Psoas muscle (tissue), 8 donors: ENCODE results near the gene DHRS3. TPM values are rescaled to one million over a fixed set of nuclear protein-coding genes. Genes with fewer than 3 reads are reported as not detected.
A peak's percentile ranks its signal among the peaks of the same experiment; 100 is the strongest.

Source experiments
- ATAC-seq, 4 donors: fragments of 200-7000 bp; cut with Tn5 transposase; one replicate each; pipeline ENCODE4 v1.9.1; 2020; ENCODE audit warnings: moderate library complexity in 3 of 4, mild to moderate bottlenecking in 2 of 4
- DNase-seq, 2 donors: peaks; one replicate each; pipeline ENCODE4 v3.0.0-alpha.2; 2020
- H3K27ac ChIP-seq: fragments of 200-600 bp; one replicate; pipeline ENCODE4 v1.8.0; 2022
- H3K27me3 ChIP-seq, 3 donors: fragments of 200-600 bp in 1 of 3; one replicate each; pipeline versions ENCODE4 v1.6.1 to v1.8.0; 2013 to 2022; ENCODE audit warnings: low read length in 2 of 3, mild to moderate bottlenecking in 2 of 3, moderate library complexity in 1 of 3; ENCODE audit not compliant: insufficient read depth in 3 of 3
- H3K36me3 ChIP-seq, 2 donors: fragments of 200-600 bp in 1 of 2; one replicate each; pipeline versions ENCODE4 v1.6.1 to v1.8.0; 2013 to 2022; ENCODE audit warnings: low read depth in 1 of 2, mild to moderate bottlenecking in 1 of 2, moderate library complexity in 1 of 2; ENCODE audit not compliant: insufficient read depth in 1 of 2
- H3K4me1 ChIP-seq: fragments of 200-600 bp; one replicate; pipeline ENCODE4 v1.8.0; 2022
- H3K4me3 ChIP-seq: fragments of 200-600 bp; one replicate; pipeline ENCODE4 v1.8.0; 2022; ENCODE audit warnings: mild to moderate bottlenecking
- H3K9me3 ChIP-seq: fragments of 200-600 bp; one replicate; pipeline ENCODE4 v1.8.0; 2022
- CTCF ChIP-seq: fragments of 200-600 bp; IDR thresholded peaks from one replicate; pipeline ENCODE4 v1.8.0; 2022; ENCODE audit warnings: antibody characterized with exemption
- WGBS, 3 donors: extraction: QIAGEN DNeasy Blood & Tissue Kit; methylation state at CpG; one replicate each; pipeline versions ENCODE4 v1.1.6 to v1.1.7; 2013; 5-methylcytosine and 5-hydroxymethylcytosine counted together
- intact Hi-C, 2 donors: fragments of 100-400 bp; cut with DNase I; formaldehyde crosslinking; loops; one replicate each; pipeline versions ENCODE4 v1.11.0 to v1.14.2; 2022
- polyA plus RNA-seq, 3 donors: library from polyadenylated mRNA; stranded (reverse); fragments of 200-250 nt; gene quantifications; one replicate each; pipeline ENCODE4 v1.2.3, GENCODE V29; 2013
- total RNA-seq, 4 donors: library from RNA; stranded (reverse); fragmentation: NEBNext Ultra II Directional in 2 of 4; extraction: Animal tissue kit (Norgen Biotek cat#: 25700) in 2 of 4; gene quantifications; one replicate each; pipeline versions ENCODE4 v1.2.1 to v1.2.4, GENCODE V29; 2021 to 2023
- donor health status: healthy with polysubstance abuse.
- donor health status: DM: no; HTN: no; CAD: no; lungs with moderate emphysema.
- donor health status: Bipolar disorder and iron deficiency.
- donor health status: healthy.
- donor health status: DM: yes; HTN: yes; CAD: no.
- donor health status: DM: no; HTN: no; CAD: no.
- donor health status: DM: no; HTN: no; CAD: no.
- donor health status: DM: yes; HTN: yes; CAD: no.

DHRS3 gene
- total and polyA plus RNA-seq, 7 donors: 21.7 to 78.7 (median 41.2) TPM

DNA sequence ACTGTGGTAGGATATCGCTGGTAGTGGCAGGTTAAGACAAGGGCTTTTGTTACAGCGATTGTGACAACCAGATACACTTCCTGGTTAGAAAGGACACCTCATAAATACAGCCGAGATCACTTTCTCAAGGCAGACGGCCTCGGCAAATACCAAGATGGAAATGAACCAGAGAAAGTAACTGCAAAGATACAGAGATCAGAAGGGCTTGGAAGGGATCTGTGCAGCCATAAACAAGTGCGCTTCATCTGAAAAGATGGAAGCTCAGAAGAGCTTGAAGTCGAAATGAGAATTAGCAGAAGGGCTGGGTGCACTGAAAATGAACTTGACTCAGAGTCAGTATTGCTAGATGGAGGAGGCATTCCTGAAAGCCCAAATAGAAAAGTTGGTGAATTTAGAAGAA, 7.1 kb downstream of the DHRS3 start:
- H3K27me3 ChIP-seq: no peaks in the 10 kb centered on the region
- intact Hi-C loops: loop anchor here in 1 of 2 donors (5.0 kb wide), 1 partner anchor 1394 kb away; no protein-coding TSS in a partner anchor
- H3K9me3 ChIP-seq: no peaks in the 10 kb centered on the region
- peaks cover 0 to 41% of the 10 kb centered on the region in 2 donors for H3K36me3 ChIP-seq
- no peak overlapping the region for H3K4me3 ChIP-seq
- H3K27ac ChIP-seq: no peak overlapping the region
- DNase-seq (no peak), ATAC-seq (no peak)
- TF ChIP-seq CTCF: no peak
- peaks cover 19% of the 10 kb centered on the region for H3K4me1 ChIP-seq
- WGBS, 3 donors: 84 to 88% (median 88%) methylated on average over 7 of the region's 7 CpGs

GRCh38 chr1:12610305-12610935, 7.6 kb downstream of the DHRS3 start:
- peaks cover 0 to 41% of the 10 kb centered on the region in 2 donors for H3K36me3 ChIP-seq

DNA sequence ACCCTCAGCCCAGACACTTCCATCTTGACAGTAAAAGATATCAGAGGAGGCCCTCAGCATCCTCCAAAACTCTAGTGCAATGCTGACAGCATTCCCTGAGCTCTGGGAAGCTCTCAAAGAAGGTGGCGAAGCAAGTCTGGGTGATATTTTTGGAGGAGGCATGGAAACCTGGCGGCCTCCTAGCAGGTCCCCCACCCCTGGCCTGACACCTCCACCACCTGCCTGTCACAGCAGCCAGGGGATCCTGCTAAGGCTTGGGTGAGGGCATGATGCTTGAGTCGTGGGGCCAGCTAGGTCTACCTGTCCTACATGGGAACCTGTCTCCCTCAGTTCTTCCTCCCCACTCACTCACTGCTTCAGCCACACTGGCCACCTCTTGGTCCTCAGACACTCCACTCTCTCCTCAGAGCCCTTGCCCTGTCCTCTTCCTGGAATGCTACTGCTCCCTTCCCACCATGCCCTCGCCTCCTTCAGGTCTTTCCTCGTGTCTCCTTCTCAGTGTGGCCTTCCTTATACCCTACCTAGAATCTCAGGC, 8.5 kb downstream of the DHRS3 start:
- ATAC-seq (no peak), DNase-seq (peak in 1 of 2 donors; percentile 30)
- H3K4me1 ChIP-seq: peaks cover 22% of the 10 kb centered on the region
- no peak for TF ChIP-seq CTCF
- peaks cover 0 to 41% of the 10 kb centered on the region in 2 donors for H3K36me3 ChIP-seq
- intact Hi-C loops: loop anchor here in 1 of 2 donors (5.0 kb wide), 1 partner anchor 1392 kb away; no protein-coding TSS in a partner anchor
- 71 to 87% (median 77%) methylated on average over 5 of the region's 5 CpGs for WGBS, 3 donors
- no peak overlapping the region for H3K4me3 ChIP-seq
- peak overlapping the region; percentile 41 for H3K27ac ChIP-seq
- no peaks in the 10 kb centered on the region for H3K27me3 ChIP-seq
- no peaks in the 10 kb centered on the region for H3K9me3 ChIP-seq

More at GRCh38 chr1:12610305-12610935, 7.6 kb downstream of the DHRS3 start:
- H3K4me3 ChIP-seq: no peak overlapping the region
- peak overlapping the region; percentile 41 for H3K27ac ChIP-seq
- H3K27me3 ChIP-seq: no peaks in the 10 kb centered on the region
- 90 to 95% (median 90%) methylated on average over 7 of the region's 7 CpGs for WGBS, 3 donors
- ATAC-seq (no peak), DNase-seq (no peak)
- TF ChIP-seq CTCF: no peak
- intact Hi-C loops: loop anchor here in 1 of 2 donors (5.0 kb wide), 1 partner anchor 1393 kb away; no protein-coding TSS in a partner anchor
- peaks cover 21% of the 10 kb centered on the region for H3K4me1 ChIP-seq
- H3K9me3 ChIP-seq: no peaks in the 10 kb centered on the region

GRCh38 chr1:12608311-12608957, 9.6 kb downstream of the DHRS3 start:
- WGBS, 3 donors: 85 to 89% (median 87%) methylated on average over 5 of the region's 5 CpGs
- no peaks in the 10 kb centered on the region for H3K27me3 ChIP-seq
- DNase-seq: peak in 1 of 2 donors; percentile 6
- H3K27ac ChIP-seq: peak overlapping the region; percentile 30
- H3K9me3 ChIP-seq: no peaks in the 10 kb centered on the region
- no peak overlapping the region for H3K4me3 ChIP-seq
- intact Hi-C loops: no loop called here
- peaks cover 0 to 41% of the 10 kb centered on the region in 2 donors for H3K36me3 ChIP-seq
- ATAC-seq: no peak
- no peak for TF ChIP-seq CTCF
- H3K4me1 ChIP-seq: peaks cover 27% of the 10 kb centered on the region
